H1 (cell line): Measurements from ENCODE around the gene MED1. TPM values are rescaled to one million over a fixed set of nuclear protein-coding genes. Genes with fewer than 3 reads are reported as not detected.

Experiments used
- ASH2L ChIP-seq: fragments of 200-600, 300-600 bp; sonication (generic); IDR thresholded peaks from one replicate; pipeline ENCODE4 v1.7.1; 2017; ENCODE audit warnings: low read length
- BRCA1 ChIP-seq: IDR thresholded peaks from 2 replicates; pipeline ENCODE4 v1.6.1; 2012; ENCODE audit warnings: low read depth, low read length, improper control_type of control experiment
- CEBPB ChIP-seq: IDR thresholded peaks from 2 replicates; pipeline ENCODE4 v1.6.1; 2012; ENCODE audit warnings: low read depth, low read length
- CREB1 ChIP-seq: IDR thresholded peaks from 2 replicates; pipeline ENCODE4 v1.6.1; 2012; ENCODE audit warnings: inconsistent platforms
- EZH2 ChIP-seq: fragments of 200-600 bp; sonication (generic); IDR thresholded peaks from 2 replicates; pipeline ENCODE4 v1.7.1; 2012; ENCODE audit warnings: low read depth, mild to moderate bottlenecking, moderate library complexity, low read length, inconsistent platforms; ENCODE audit not compliant: severe bottlenecking
- GABPA ChIP-seq: IDR thresholded peaks from 2 replicates; pipeline ENCODE4 v1.6.1; 2011; ENCODE audit warnings: mild to moderate bottlenecking, low read length, moderate library complexity, borderline replicate concordance; ENCODE audit not compliant: insufficient read depth
- GTF2F1 ChIP-seq: IDR thresholded peaks from 2 replicates; pipeline ENCODE4 v1.6.1; 2012; ENCODE audit warnings: low read depth, low read length, improper control_type of control experiment, borderline replicate concordance
- HDAC2 ChIP-seq, 2 experiments: fragments of 300-600 bp in 1 of 2; sonication (generic) in 1 of 2; IDR thresholded peaks; 2 replicates each; pipeline ENCODE4 v1.6.1; 2011 to 2012; ENCODE audit warnings: low read depth in 2 of 2, low read length in 2 of 2, mild to moderate bottlenecking in 2 of 2, moderate library complexity in 2 of 2, borderline replicate concordance in 1 of 2, inconsistent platforms in 1 of 2
- KDM1A ChIP-seq: fragments of 200-600, 300-600 bp; sonication (generic); IDR thresholded peaks from 2 replicates; pipeline ENCODE4 v1.7.1; 2016; ENCODE audit warnings: mild to moderate bottlenecking, low read length, borderline replicate concordance
- KDM5A ChIP-seq: fragments of 200-600 bp; IDR thresholded peaks from 2 replicates; pipeline ENCODE4 v1.7.1; 2012; ENCODE audit warnings: mild to moderate bottlenecking, low read length, inconsistent platforms, mixed read lengths
- PHF8 ChIP-seq: fragments of 200-600 bp; sonication (generic); conservative IDR thresholded peaks from 2 replicates; pipeline ENCODE4 v1.7.1; 2012; ENCODE audit warnings: low read depth, mild to moderate bottlenecking, inconsistent platforms, low read length, moderate library complexity
- POLR2A ChIP-seq, 2 experiments: IDR thresholded peaks; 1 replicate in 1 of 2; 2 replicates in 1 of 2; pipeline ENCODE4 v1.6.1; 2011; ENCODE audit warnings: low read depth in 2 of 2, low read length in 2 of 2, mild to moderate bottlenecking in 2 of 2; ENCODE audit errors: control extremely low read depth in 1 of 2
- POLR2AphosphoS5 ChIP-seq: IDR thresholded peaks from 2 replicates; pipeline ENCODE4 v1.6.1; 2011; ENCODE audit warnings: low read depth, low read length
- RXRA ChIP-seq: IDR thresholded peaks from 2 replicates; pipeline ENCODE4 v1.6.1; 2011; ENCODE audit warnings: low read depth, mild to moderate bottlenecking, low read length, moderate library complexity; ENCODE audit not compliant: insufficient read depth
- SIN3A ChIP-seq, 2 experiments: IDR thresholded peaks in 1 of 2; conservative IDR thresholded peaks in 1 of 2; 2 replicates each; pipeline ENCODE4 v1.6.1; 2011 to 2012; ENCODE audit warnings: low read length in 2 of 2, improper control_type of control experiment in 1 of 2, low read depth in 1 of 2, mild to moderate bottlenecking in 1 of 2
- SIX5 ChIP-seq: IDR thresholded peaks from 2 replicates; pipeline ENCODE4 v1.6.1; 2011; ENCODE audit warnings: mild to moderate bottlenecking, low read depth, low read length
- TAF7 ChIP-seq: optimal IDR thresholded peaks from 2 replicates; pipeline ENCODE3; 2011; ENCODE audit warnings: low read depth, mild to moderate bottlenecking, inconsistent platforms, low read length, moderate library complexity, borderline replicate concordance
- TCF12 ChIP-seq: IDR thresholded peaks from 2 replicates; pipeline ENCODE4 v1.6.1; 2011; ENCODE audit warnings: low read depth, mild to moderate bottlenecking, low read length
- YY1 ChIP-seq: IDR thresholded peaks from 2 replicates; pipeline ENCODE4 v1.6.1; 2011; ENCODE audit warnings: low read depth, mild to moderate bottlenecking, low read length
- ZNF274 ChIP-seq: IDR thresholded peaks from 2 replicates; pipeline ENCODE4 v1.7.0; 2012; ENCODE audit warnings: low read length, borderline replicate concordance; ENCODE audit errors: extremely low read depth
- polyA plus RNA-seq, 7 experiments: library from polyadenylated mRNA; depleted of rRNA in 3 of 7; stranded (reverse) in 5 of 7; unstranded in 2 of 7; fragments of >200 nt in 5 of 7; fragments of 200-250 nt in 2 of 7; gene quantifications; 1 replicate in 5 of 7; 2 replicates in 1 of 7; 4 replicates in 1 of 7; pipeline versions ENCODE4 v1.2.1 to v1.2.3, GENCODE V29; 2011 to 2013; ENCODE audit warnings: missing spikeins in 2 of 7, mixed read lengths in 2 of 7
- total RNA-seq: library from RNA; stranded (reverse); fragmentation: NEBNext Ultra II Directional; extraction: Animal tissue kit (Norgen Biotek cat#: 25700); gene quantifications from 2 replicates; pipeline ENCODE4 v1.2.1, GENCODE V29; 2021
- TF ChIP-seq, protein P1 (sequence below): IDR thresholded peaks from 2 replicates; pipeline ENCODE4 v1.6.1; 2012; ENCODE audit warnings: low read length, inconsistent platforms

The MED1 gene
- total and polyA plus RNA-seq, 2 of the 8 experiments (the other 6 are each of a cell fraction or from before 2014, with no cell fraction given), result 24.7 to 56.5 TPM

GRCh38 chr17:39450847-39451581 lies at the start of gene MED1 (continued):
- TF ChIP-seq ZNF274 (no peak), GABPA (no peak), TAF7 (peak; percentile 88), ASH2L (peak; percentile 74), CEBPB (no peak), EZH2 (no peak), GTF2F1 (0 out of 2 replicates have a peak, but pooled peaks have one; percentile 48), CREB1 (peak; percentile 38; the same call in 1 of the 2 replicates), POLR2AphosphoS5 (peak; percentile 85), HDAC2 (IDR thresholded peaks at IDR 0.05; ENCODE audit: borderline replicate concordance in 1 of 2, low read depth in 2 of 2, low read length in 2 of 2) (no peak), YY1 (peak; percentile 96), POLR2A (IDR thresholded peaks at IDR 0.05; ENCODE audit: control extremely low read depth in 1 of 2, low read depth in 2 of 2, low read length in 2 of 2) (peak; percentile 90 to 97), TCF12 (no peak), BRCA1 (peak; percentile 94), SIN3A (conservative IDR thresholded peaks at IDR 0.05 in 1 of 2, IDR thresholded peaks at IDR 0.05 in 1 of 2; ENCODE audit: low read depth in 1 of 2, low read length in 2 of 2) (peak; percentile 17 to 59; a peak in 1 of 4 replicates), KDM1A (no peak), SIX5 (no peak), RXRA (no peak), PHF8 (peak; percentile 96), KDM5A (peak; percentile 90)
- TF ChIP-seq, protein P1, sequence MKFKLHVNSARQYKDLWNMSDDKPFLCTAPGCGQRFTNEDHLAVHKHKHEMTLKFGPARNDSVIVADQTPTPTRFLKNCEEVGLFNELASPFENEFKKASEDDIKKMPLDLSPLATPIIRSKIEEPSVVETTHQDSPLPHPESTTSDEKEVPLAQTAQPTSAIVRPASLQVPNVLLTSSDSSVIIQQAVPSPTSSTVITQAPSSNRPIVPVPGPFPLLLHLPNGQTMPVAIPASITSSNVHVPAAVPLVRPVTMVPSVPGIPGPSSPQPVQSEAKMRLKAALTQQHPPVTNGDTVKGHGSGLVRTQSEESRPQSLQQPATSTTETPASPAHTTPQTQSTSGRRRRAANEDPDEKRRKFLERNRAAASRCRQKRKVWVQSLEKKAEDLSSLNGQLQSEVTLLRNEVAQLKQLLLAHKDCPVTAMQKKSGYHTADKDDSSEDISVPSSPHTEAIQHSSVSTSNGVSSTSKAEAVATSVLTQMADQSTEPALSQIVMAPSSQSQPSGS, result peak; percentile 46; the same call in 1 of the 2 replicates
